Colonic mucosa (tissue), 4 donors: ENCODE measurements around the gene PCDHGA3. TPM values are rescaled to one million over a fixed set of nuclear protein-coding genes. Genes with fewer than 3 reads are reported as not detected.

Experiments used
- DNase-seq: peaks from one replicate; pipeline ENCODE4 v3.0.0-alpha.2; 2020
- H3K27ac ChIP-seq: fragments of 200-600 bp; one replicate; pipeline ENCODE4 v1.8.0; 2021
- H3K27me3 ChIP-seq: fragments of 200-600 bp; one replicate; pipeline ENCODE4 v1.8.0; 2021
- H3K36me3 ChIP-seq: fragments of 200-600 bp; one replicate; pipeline ENCODE4 v1.8.0; 2021
- H3K4me1 ChIP-seq: fragments of 200-600 bp; one replicate; pipeline ENCODE4 v1.8.0; 2021; ENCODE audit warnings: mild to moderate bottlenecking
- H3K4me3 ChIP-seq: fragments of 200-600 bp; one replicate; pipeline ENCODE4 v1.8.0; 2021
- H3K9ac ChIP-seq, 2 donors: one replicate each; pipeline ENCODE4 v1.7.0; 2013; ENCODE audit warnings: control low read depth in 2 of 2, low read depth in 2 of 2, low read length in 2 of 2
- H3K9me3 ChIP-seq: fragments of 200-600 bp; one replicate; pipeline ENCODE4 v1.8.0; 2021
- CTCF ChIP-seq: fragments of 200-600 bp; IDR thresholded peaks from one replicate; pipeline ENCODE4 v1.8.0; 2022; ENCODE audit warnings: antibody characterized with exemption, mild to moderate bottlenecking
- intact Hi-C: fragments of 100-400 bp; cut with DNase I; formaldehyde crosslinking; loops from one replicate; pipeline ENCODE4 v1.14.1; 2022
- total RNA-seq, 2 donors: library from RNA; stranded (reverse); fragmentation: NEBNext Ultra II Directional in 1 of 2; extraction: Animal tissue kit (Norgen Biotek cat#: 25700) in 1 of 2; gene quantifications; one replicate each; pipeline ENCODE4 v1.2.1, GENCODE V29; 2021
- donor health status: healthy.
- donor health status: DM: no; HTN: no; CAD: no.
- donor health status: DM: no; HTN: no; CAD: no.

The PCDHGA3 gene
- total RNA-seq, 2 donors from 2014 or later, result 0.10 to 0.21 TPM

DNA sequence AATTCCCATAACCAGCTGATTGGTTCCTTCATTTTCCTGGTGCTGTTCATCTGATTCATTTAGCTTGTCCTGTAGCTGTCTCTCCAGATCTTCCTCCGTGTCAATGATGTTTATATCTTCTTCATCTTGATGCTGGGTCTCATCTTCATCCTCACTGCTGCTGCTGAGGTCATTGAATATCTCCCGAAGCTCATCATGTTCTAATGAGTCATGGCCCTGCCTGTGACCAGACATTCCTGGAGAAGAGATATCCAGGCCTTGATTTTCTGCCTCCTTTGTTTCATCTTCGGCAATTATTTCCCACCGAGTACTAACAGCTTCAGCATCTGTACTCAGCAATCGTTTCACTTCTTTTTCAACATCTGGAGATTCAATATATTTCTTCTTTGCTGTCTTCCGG, 24.4 kb upstream of the PCDHGA3 start:
- no peak for DNase-seq
- Histone ChIP-seq H3K4me3 (no peak overlapping the region), H3K27ac (no peak overlapping the region), H3K27me3 (no peaks in the 10 kb centered on the region), H3K9ac (no peak overlapping the region), H3K36me3 (no peaks in the 10 kb centered on the region), H3K9me3 (peaks cover 14% of the 10 kb centered on the region), H3K4me1 (no peaks in the 10 kb centered on the region)
- intact Hi-C loops, result no loop called here
- TF ChIP-seq CTCF, result no peak

DNA sequence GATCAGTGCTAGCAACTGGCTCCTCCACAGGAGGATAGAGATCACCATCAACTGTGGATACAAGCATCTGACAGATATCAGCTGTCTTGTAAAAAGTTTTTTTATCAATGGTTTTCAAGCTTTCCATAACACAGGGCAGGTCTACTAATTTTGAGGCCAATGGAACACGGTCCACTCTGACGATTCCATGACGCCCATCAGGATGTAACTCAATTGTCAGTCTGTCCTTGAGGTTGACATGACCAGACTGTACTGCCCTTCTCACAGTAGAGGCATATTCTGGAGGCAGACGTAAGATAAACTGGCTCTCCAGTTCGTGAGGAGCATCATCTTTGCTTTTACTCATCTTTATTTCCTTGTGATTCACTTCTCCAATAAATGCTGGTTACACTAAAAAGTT, 23.9 kb upstream of the PCDHGA3 start:
- TF ChIP-seq CTCF, result no peak
- H3K4me1 ChIP-seq, result no peaks in the 10 kb centered on the region
- intact Hi-C loops, result loop anchor here (5.0 kb wide), 1 partner anchor 243 kb away; no protein-coding TSS in a partner anchor
- H3K9me3 ChIP-seq, result peaks cover 14% of the 10 kb centered on the region
- H3K4me3 ChIP-seq, result peak overlapping the region; percentile 82
- H3K27me3 ChIP-seq, result no peaks in the 10 kb centered on the region
- no peak overlapping the region for H3K9ac ChIP-seq
- DNase-seq, result no peak
- no peak overlapping the region for H3K27ac ChIP-seq
- H3K36me3 ChIP-seq, result no peaks in the 10 kb centered on the region

GRCh38 chr5:141320225-141321169, 23.1 kb upstream of the PCDHGA3 start, which contains the start of gene TAF7:
Gene TAF7, minus strand, starts transcription at chr5:141320784. Its CDS starts 740 bp downstream, at chr5:141320044.
- Histone ChIP-seq H3K4me3 (peak within 1 kb of the TSS; percentile 82), H3K27me3 (no peaks in the 10 kb centered on the region), H3K27ac (peak within 1 kb of the TSS; percentile 93), H3K36me3 (no peaks in the 10 kb centered on the region), H3K4me1 (no peaks in the 10 kb centered on the region), H3K9ac (peak within 1 kb of the TSS; percentile 71 to 74), H3K9me3 (peaks cover 14% of the 10 kb centered on the region)
- intact Hi-C loops, result loop anchor here (5.0 kb wide), 1 partner anchor 242 kb away; no protein-coding TSS in a partner anchor
- peak; percentile 79 for TF ChIP-seq CTCF
- DNase-seq, result peak; percentile 92

DNA sequence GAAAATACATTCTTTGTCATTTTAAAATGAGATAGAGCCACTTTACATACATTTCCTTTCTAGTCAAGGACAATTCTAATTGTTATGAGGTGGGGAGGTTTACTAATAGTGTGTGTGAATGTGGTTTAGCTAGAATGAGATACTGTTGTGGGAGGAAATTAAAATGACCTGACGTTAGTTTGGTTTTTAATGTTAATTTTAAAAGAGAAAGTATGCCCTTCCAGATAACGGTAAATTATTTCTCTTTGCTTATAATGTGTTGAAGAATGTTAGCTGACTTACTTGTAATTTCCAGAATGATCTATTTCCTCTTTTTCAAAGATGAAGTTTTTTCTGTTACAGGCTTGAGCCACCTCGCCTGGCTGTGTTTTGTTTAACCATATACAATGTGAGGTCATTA, 21.4 kb upstream of the PCDHGA3 start:
- no peak for TF ChIP-seq CTCF
- Histone ChIP-seq H3K9me3 (peaks cover 4% of the 10 kb centered on the region), H3K27me3 (no peaks in the 10 kb centered on the region), H3K9ac (no peak overlapping the region), H3K4me1 (no peaks in the 10 kb centered on the region), H3K27ac (no peak overlapping the region), H3K4me3 (no peak overlapping the region), H3K36me3 (no peaks in the 10 kb centered on the region)
- intact Hi-C loops, result loop anchor here (5.0 kb wide), 1 partner anchor 240 kb away; no protein-coding TSS in a partner anchor
- DNase-seq, result no peak

- Histone ChIP-seq H3K27me3 (no peaks in the 10 kb centered on the region), H3K4me1 (no peaks in the 10 kb centered on the region), H3K36me3 (no peaks in the 10 kb centered on the region), H3K9me3 (no peaks in the 10 kb centered on the region), H3K27ac (peak overlapping the region; percentile 28), H3K9ac (peak overlapping the region; percentile 12 to 32), H3K4me3 (peak overlapping the region; percentile 28)
- DNase-seq, result peak; percentile 64
- peak; percentile 26 for TF ChIP-seq CTCF
- intact Hi-C loops, result no loop called here
These were observed 17.4 kb upstream of the PCDHGA3 start for GRCh38 chr5:141326088-141326854.
